ENCODE data around the gene GUCY1A2. TPM values are rescaled to one million over a fixed set of nuclear protein-coding genes. Genes with fewer than 3 reads are reported as not detected.

Gene GUCY1A2
- total RNA-seq, 1 donor from 2014 or later = 17.8 TPM

GRCh38 chr11:106848526-106848925 is 169.8 kb downstream of the GUCY1A2 start:
- no peak overlapping the region for H3K4me2 ChIP-seq (ENCODE audit: low read length)
- H3K4me1 ChIP-seq (ENCODE audit: insufficient read depth, low read length) = no peaks in the 10 kb centered on the region
- Mint-ChIP-seq H3K27me3 (ENCODE audit: low read depth, unreplicated experiment) (no peaks in the 10 kb centered on the region), H3K9me3 (ENCODE audit: unreplicated experiment) (peaks cover 5% of the 10 kb centered on the region), H3K4me1 (ENCODE audit: low read depth, unreplicated experiment) (no peaks in the 10 kb centered on the region), H3K36me3 (ENCODE audit: low read depth, unreplicated experiment) (peaks cover 4% of the 10 kb centered on the region), H3K4me3 (ENCODE audit: unreplicated experiment) (no peak overlapping the region), H3K27ac (ENCODE audit: unreplicated experiment) (no peak overlapping the region)
- DNase-seq (ENCODE audit: low read depth) = no peak
- no peak overlapping the region for H2AFZ ChIP-seq (ENCODE audit: low read depth, low read length)
- H3K4me3 ChIP-seq (ENCODE audit: insufficient read depth, low read depth, low read length) = no peak overlapping the region
- H3K27ac ChIP-seq (ENCODE audit: low read depth, low read length) = no peak overlapping the region
- H4K20me1 ChIP-seq (ENCODE audit: insufficient read depth, low read length) = no peaks in the 10 kb centered on the region
- no peak for TF ChIP-seq CTCF (IDR thresholded peaks at IDR 0.05; ENCODE audit: insufficient read depth, low read depth, low read length)
- TF ChIP-seq EZH2 (IDR thresholded peaks at IDR 0.05; ENCODE audit: insufficient read depth, low read length) = no peak
- H3K36me3 ChIP-seq (ENCODE audit: insufficient read depth, low read length) = no peaks in the 10 kb centered on the region
- H3K9ac ChIP-seq (ENCODE audit: low read length) = no peak overlapping the region
- no peaks in the 10 kb centered on the region for H3K27me3 ChIP-seq (ENCODE audit: insufficient read depth, low read length)
- H3K9me3 ChIP-seq (ENCODE audit: insufficient read depth, low read depth, low read length) = no peaks in the 10 kb centered on the region
- no peak for FAIRE-seq
- H3K79me2 ChIP-seq (ENCODE audit: insufficient read depth, low read length) = no peaks in the 10 kb centered on the region

GRCh38 chr11:106842134-106842533 is 176.1 kb downstream of the GUCY1A2 start:
- H3K4me2 ChIP-seq (ENCODE audit: low read length) = no peak overlapping the region
- no peaks in the 10 kb centered on the region for H3K27me3 ChIP-seq (ENCODE audit: insufficient read depth, low read length)
- no peaks in the 10 kb centered on the region for H3K36me3 Mint-ChIP-seq (ENCODE audit: low read depth, unreplicated experiment)
- no peak overlapping the region for H3K27ac ChIP-seq (ENCODE audit: low read depth, low read length)
- no peak for FAIRE-seq
- H3K27me3 Mint-ChIP-seq (ENCODE audit: low read depth, unreplicated experiment) = no peaks in the 10 kb centered on the region
- no peak overlapping the region for H3K9ac ChIP-seq (ENCODE audit: low read length)
- no peaks in the 10 kb centered on the region for H3K4me1 Mint-ChIP-seq (ENCODE audit: low read depth, unreplicated experiment)
- no peak overlapping the region for H3K4me3 ChIP-seq (ENCODE audit: insufficient read depth, low read depth, low read length)
- no peak for TF ChIP-seq CTCF (IDR thresholded peaks at IDR 0.05; ENCODE audit: insufficient read depth, low read depth, low read length)
- no peak for TF ChIP-seq EZH2 (IDR thresholded peaks at IDR 0.05; ENCODE audit: insufficient read depth, low read length)
- no peaks in the 10 kb centered on the region for H3K9me3 ChIP-seq (ENCODE audit: insufficient read depth, low read depth, low read length)
- H3K9me3 Mint-ChIP-seq (ENCODE audit: unreplicated experiment) = peaks cover 3% of the 10 kb centered on the region
- no peaks in the 10 kb centered on the region for H3K4me1 ChIP-seq (ENCODE audit: insufficient read depth, low read length)
- H3K36me3 ChIP-seq (ENCODE audit: insufficient read depth, low read length) = no peaks in the 10 kb centered on the region
- H2AFZ ChIP-seq (ENCODE audit: low read depth, low read length) = no peak overlapping the region
- no peaks in the 10 kb centered on the region for H3K79me2 ChIP-seq (ENCODE audit: insufficient read depth, low read length)
- no peaks in the 10 kb centered on the region for H4K20me1 ChIP-seq (ENCODE audit: insufficient read depth, low read length)
- no peak overlapping the region for H3K4me3 Mint-ChIP-seq (ENCODE audit: unreplicated experiment)
- no peak overlapping the region for H3K27ac Mint-ChIP-seq (ENCODE audit: unreplicated experiment)
- DNase-seq (ENCODE audit: low read depth) = no peak

GRCh38 chr11:106840947-106841346 is 177.3 kb downstream of the GUCY1A2 start:
- H3K36me3 Mint-ChIP-seq (ENCODE audit: low read depth, unreplicated experiment) = no peaks in the 10 kb centered on the region
- no peak overlapping the region for H3K9ac ChIP-seq (ENCODE audit: low read length)
- H3K4me3 Mint-ChIP-seq (ENCODE audit: unreplicated experiment) = no peak overlapping the region
- no peak for TF ChIP-seq EZH2 (IDR thresholded peaks at IDR 0.05; ENCODE audit: insufficient read depth, low read length)
- no peak for TF ChIP-seq CTCF (IDR thresholded peaks at IDR 0.05; ENCODE audit: insufficient read depth, low read depth, low read length)
- no peaks in the 10 kb centered on the region for H3K4me1 Mint-ChIP-seq (ENCODE audit: low read depth, unreplicated experiment)
- no peaks in the 10 kb centered on the region for H3K79me2 ChIP-seq (ENCODE audit: insufficient read depth, low read length)
- H3K36me3 ChIP-seq (ENCODE audit: insufficient read depth, low read length) = no peaks in the 10 kb centered on the region
- no peaks in the 10 kb centered on the region for H3K4me1 ChIP-seq (ENCODE audit: insufficient read depth, low read length)
- H3K27me3 Mint-ChIP-seq (ENCODE audit: low read depth, unreplicated experiment) = no peaks in the 10 kb centered on the region
- no peak overlapping the region for H3K27ac Mint-ChIP-seq (ENCODE audit: unreplicated experiment)
- H3K27ac ChIP-seq (ENCODE audit: low read depth, low read length) = no peak overlapping the region
- no peak overlapping the region for H3K4me3 ChIP-seq (ENCODE audit: insufficient read depth, low read depth, low read length)
- FAIRE-seq = no peak
- no peak overlapping the region for H2AFZ ChIP-seq (ENCODE audit: low read depth, low read length)
- no peak overlapping the region for H3K4me2 ChIP-seq (ENCODE audit: low read length)
- no peak for DNase-seq (ENCODE audit: low read depth)
- no peaks in the 10 kb centered on the region for H3K9me3 ChIP-seq (ENCODE audit: insufficient read depth, low read depth, low read length)
- H3K27me3 ChIP-seq (ENCODE audit: insufficient read depth, low read length) = no peaks in the 10 kb centered on the region
- H3K9me3 Mint-ChIP-seq (ENCODE audit: unreplicated experiment) = peaks cover 3% of the 10 kb centered on the region
- no peaks in the 10 kb centered on the region for H4K20me1 ChIP-seq (ENCODE audit: insufficient read depth, low read length)

Measured in astrocyte (in vitro differentiated cells and primary cell).